Coronary artery (tissue), 2 donors: ENCODE results near the gene CSNK2A1.

Experiments
- DNase-seq: peaks from one replicate; pipeline ENCODE4 v3.0.0-alpha.2; 2017; ENCODE audit warnings: low spot score
- H3K27ac ChIP-seq, 2 donors: fragments of 200-600 bp; sonication (generic); one replicate each; pipeline ENCODE4 v1.5.1; 2016 to 2019
- H3K4me3 ChIP-seq: fragments of 200-600 bp; sonication (generic); 2 replicates; pipeline ENCODE4 v1.5.1; 2016; ENCODE audit warnings: mild to moderate bottlenecking, moderate library complexity
- CTCF ChIP-seq: fragments of 200-600 bp; sonication (generic); IDR thresholded peaks from one replicate; pipeline ENCODE4 v1.5.1; 2019; ENCODE audit warnings: antibody characterized with exemption

Gene CSNK2A1

GRCh38 chr20:550611-551010, 7.0 kb upstream of the CSNK2A1 start:
- Histone ChIP-seq H3K4me3 (no peak overlapping the region), H3K27ac (no peak overlapping the region)
- no peak for DNase-seq
- TF ChIP-seq CTCF = no peak

- TF ChIP-seq CTCF = no peak
- H3K27ac ChIP-seq = no peak overlapping the region
- H3K4me3 ChIP-seq = no peak overlapping the region
- no peak for DNase-seq
Observed at GRCh38 chr20:549722-550496, 6.3 kb upstream of the CSNK2A1 start.

DNA sequence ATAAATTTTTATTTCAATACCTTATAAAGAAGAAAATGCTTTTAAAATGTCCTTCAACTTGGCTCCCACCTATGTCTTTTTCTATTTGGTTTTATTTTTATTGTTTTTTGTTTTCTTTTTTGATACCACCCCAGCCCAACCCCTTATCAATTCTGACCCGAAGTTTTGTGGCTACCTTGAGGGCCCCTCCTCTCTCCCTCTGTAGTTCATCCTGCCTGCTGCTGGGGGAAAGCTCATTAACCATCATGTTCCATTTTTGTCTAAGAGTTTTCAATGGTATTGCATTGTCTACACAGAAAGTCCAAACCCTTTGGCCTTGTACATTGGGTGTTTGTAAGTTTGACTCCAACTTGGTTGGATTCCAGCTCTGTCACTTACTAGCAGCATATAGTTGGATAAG, 5.3 kb upstream of the CSNK2A1 start:
- Histone ChIP-seq H3K27ac (no peak overlapping the region), H3K4me3 (no peak overlapping the region)
- TF ChIP-seq CTCF = no peak
- DNase-seq = no peak

- DNase-seq = no peak
- no peak for TF ChIP-seq CTCF
- H3K4me3 ChIP-seq = no peak overlapping the region
Observed at GRCh38 chr20:547394-547793, 3.8 kb upstream of the CSNK2A1 start.

DNA sequence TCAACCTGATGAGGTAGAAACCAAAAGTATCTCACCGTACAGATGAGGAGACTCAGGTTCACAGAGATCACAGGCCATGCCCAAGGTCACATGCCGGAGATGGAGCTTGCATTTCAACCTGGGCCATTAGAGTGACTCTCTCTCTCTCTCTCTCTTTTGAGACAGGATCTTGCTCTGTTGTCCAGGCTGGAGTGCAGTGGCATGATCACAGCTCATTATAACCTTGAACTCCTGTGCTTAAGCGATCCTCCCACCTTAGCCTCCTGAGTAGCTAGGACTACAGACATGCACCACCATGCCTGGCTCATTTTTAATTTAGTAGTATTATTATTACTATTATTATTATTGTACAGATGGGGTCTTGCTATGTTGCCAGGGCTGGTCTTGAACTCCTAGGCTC, 2.8 kb upstream of the CSNK2A1 start:
- no peak for DNase-seq
- TF ChIP-seq CTCF = no peak
- H3K27ac ChIP-seq = no peak overlapping the region
- H3K4me3 ChIP-seq = no peak overlapping the region

More at GRCh38 chr20:547394-547793, 3.8 kb upstream of the CSNK2A1 start:
- H3K27ac ChIP-seq = no peak overlapping the region

GRCh38 chr20:544153-544725, 649 bp upstream of the CSNK2A1 start:
- no peak for DNase-seq
- H3K27ac ChIP-seq = peak overlapping the region in 1 of 2 donors; percentile 92
- peak overlapping the region; percentile 92 for H3K4me3 ChIP-seq
- TF ChIP-seq CTCF = no peak
